ENCODE results near the gene ARHGEF37.
"Not testable (repeated sequence)": the region's sequence is repeated elsewhere in the genome, so short reads cannot be mapped to it uniquely, and the experiment has no call there.

ARHGEF37 gene

GRCh38 chr5:149648464-149649393, 67.4 kb downstream of the ARHGEF37 start:
- not testable (repeated sequence) for DNase-seq (ENCODE audit: low read depth in 2 of 2)

- DNase-seq (ENCODE audit: low read depth in 2 of 2): not testable (repeated sequence)
These were observed 68.4 kb downstream of the ARHGEF37 start for GRCh38 chr5:149649730-149650129.

- no peak for DNase-seq (ENCODE audit: low read depth in 2 of 2)
These were observed 70.4 kb downstream of the ARHGEF37 start for GRCh38 chr5:149651686-149652085.

GRCh38 chr5:149652697-149653096, 71.4 kb downstream of the ARHGEF37 start:
- no peak for DNase-seq (ENCODE audit: low read depth in 2 of 2)

GRCh38 chr5:149654231-149654630, 72.9 kb downstream of the ARHGEF37 start:
- no peak for DNase-seq (ENCODE audit: low read depth in 2 of 2)

- DNase-seq (ENCODE audit: low read depth in 2 of 2): no peak
These were observed 73.7 kb downstream of the ARHGEF37 start for GRCh38 chr5:149654883-149655505.

- DNase-seq (ENCODE audit: low read depth in 2 of 2): no peak
These were observed 75.4 kb downstream of the ARHGEF37 start for GRCh38 chr5:149656576-149657182.

- no peak for DNase-seq (ENCODE audit: low read depth in 2 of 2)
These were observed 76.0 kb downstream of the ARHGEF37 start for GRCh38 chr5:149657324-149657723.

- no peak for DNase-seq (ENCODE audit: low read depth in 2 of 2)
These were observed 77.0 kb downstream of the ARHGEF37 start for GRCh38 chr5:149658299-149658698.

GRCh38 chr5:149664083-149664482, 82.8 kb downstream of the ARHGEF37 start:
- DNase-seq (ENCODE audit: low read depth in 2 of 2): no peak

GRCh38 chr5:149664666-149665415, 83.5 kb downstream of the ARHGEF37 start:
- no peak for DNase-seq (ENCODE audit: low read depth in 2 of 2)

- DNase-seq (ENCODE audit: low read depth in 2 of 2): no peak
These were observed 84.3 kb downstream of the ARHGEF37 start for GRCh38 chr5:149665416-149666175.

GRCh38 chr5:149666212-149666852, 85.0 kb downstream of the ARHGEF37 start:
- no peak for DNase-seq (ENCODE audit: low read depth in 2 of 2)

- DNase-seq (ENCODE audit: low read depth in 2 of 2): peak in 1 of 2 donors; percentile 17
These were observed 86.0 kb downstream of the ARHGEF37 start for GRCh38 chr5:149667084-149667828.

GRCh38 chr5:149667829-149668330, 86.6 kb downstream of the ARHGEF37 start:
- no peak for DNase-seq (ENCODE audit: low read depth in 2 of 2)

- DNase-seq (ENCODE audit: low read depth in 2 of 2): not testable (repeated sequence)
These were observed 88.0 kb downstream of the ARHGEF37 start for GRCh38 chr5:149669273-149669672.

- no peak for DNase-seq (ENCODE audit: low read depth in 2 of 2)
These were observed 90.2 kb downstream of the ARHGEF37 start for GRCh38 chr5:149671544-149671943.

- no peak for DNase-seq (ENCODE audit: low read depth in 2 of 2)
These were observed 91.6 kb downstream of the ARHGEF37 start for GRCh38 chr5:149672701-149673476.

- DNase-seq (ENCODE audit: low read depth in 2 of 2): no peak
These were observed 93.4 kb downstream of the ARHGEF37 start for GRCh38 chr5:149674686-149675085.
